Endothelial cell (in vitro differentiated cells): ENCODE results near the gene DHRS3. TPM values are rescaled to one million over a fixed set of nuclear protein-coding genes. Genes with fewer than 3 reads are reported as not detected.

ENCODE experiments used
- DNase-seq: peaks from one replicate; pipeline ENCODE4 v3.0.0; 2021; ENCODE audit warnings: low spot score
- H3K27ac Mint-ChIP-seq: one replicate; pipeline ENCODE4 v1.8.0; 2021; ENCODE audit warnings: mixed read lengths, inconsistent platforms; ENCODE audit not compliant: unreplicated experiment
- H3K27me3 Mint-ChIP-seq: one replicate; pipeline ENCODE4 v1.8.0; 2021; ENCODE audit warnings: mild to moderate bottlenecking, moderate library complexity, mixed read lengths, inconsistent platforms; ENCODE audit not compliant: unreplicated experiment
- H3K36me3 Mint-ChIP-seq: one replicate; pipeline ENCODE4 v1.8.0; 2021; ENCODE audit warnings: mild to moderate bottlenecking, low read depth, mixed read lengths, inconsistent platforms; ENCODE audit not compliant: unreplicated experiment
- H3K4me1 Mint-ChIP-seq: one replicate; pipeline ENCODE4 v1.8.0; 2021; ENCODE audit warnings: mild to moderate bottlenecking, mixed read lengths, inconsistent platforms; ENCODE audit not compliant: unreplicated experiment
- H3K4me3 Mint-ChIP-seq: one replicate; pipeline ENCODE4 v1.8.0; 2021; ENCODE audit warnings: mild to moderate bottlenecking, mixed read lengths, inconsistent platforms; ENCODE audit not compliant: unreplicated experiment
- H3K9me3 Mint-ChIP-seq: one replicate; pipeline ENCODE4 v1.8.0; 2021; ENCODE audit warnings: mixed read lengths, inconsistent platforms; ENCODE audit not compliant: unreplicated experiment
- CTCF ChIP-seq: fragments of 200-600 bp; sonication (generic); IDR thresholded peaks from one replicate; pipeline ENCODE4 v1.5.0; 2021; ENCODE audit warnings: antibody characterized with exemption; ENCODE audit not compliant: unreplicated experiment
- total RNA-seq: library from RNA; stranded (reverse); fragmentation: NEBNext Ultra II Directional; extraction: Animal tissue kit (Norgen Biotek cat#: 25700); gene quantifications from one replicate; pipeline ENCODE4 v1.2.1, GENCODE V29; 2021; ENCODE audit not compliant: unreplicated experiment

The DHRS3 gene
- total RNA-seq, 1 donor from 2014 or later = 5.7 TPM

- H3K9me3 Mint-ChIP-seq = no peaks in the 10 kb centered on the region
- H3K4me3 Mint-ChIP-seq = no peak overlapping the region
- no peak overlapping the region for H3K27ac Mint-ChIP-seq
- H3K36me3 Mint-ChIP-seq = peaks cover under 1% of the 10 kb centered on the region
- TF ChIP-seq CTCF = no peak
- peaks cover 2% of the 10 kb centered on the region for H3K4me1 Mint-ChIP-seq
- H3K27me3 Mint-ChIP-seq = peaks cover 2% of the 10 kb centered on the region
- no peak for DNase-seq
Observed at GRCh38 chr1:12634156-12634555, 16.1 kb upstream of the DHRS3 start.

GRCh38 chr1:12631571-12631970 is 13.6 kb upstream of the DHRS3 start:
- no peak for TF ChIP-seq CTCF
- DNase-seq = no peak
- Mint-ChIP-seq H3K4me3 (no peak overlapping the region), H3K27me3 (peaks cover 4% of the 10 kb centered on the region), H3K36me3 (no peaks in the 10 kb centered on the region), H3K9me3 (no peaks in the 10 kb centered on the region), H3K27ac (no peak overlapping the region), H3K4me1 (peaks cover 10% of the 10 kb centered on the region)

GRCh38 chr1:12630946-12631530 is 13.0 kb upstream of the DHRS3 start:
- Mint-ChIP-seq H3K27ac (no peak overlapping the region), H3K36me3 (no peaks in the 10 kb centered on the region), H3K4me1 (peaks cover 11% of the 10 kb centered on the region), H3K9me3 (no peaks in the 10 kb centered on the region), H3K4me3 (no peak overlapping the region), H3K27me3 (peaks cover 4% of the 10 kb centered on the region)
- no peak for DNase-seq
- no peak for TF ChIP-seq CTCF

GRCh38 chr1:12629985-12630760 is 12.2 kb upstream of the DHRS3 start:
- Mint-ChIP-seq H3K9me3 (no peaks in the 10 kb centered on the region), H3K27ac (no peak overlapping the region), H3K4me3 (no peak overlapping the region), H3K36me3 (no peaks in the 10 kb centered on the region), H3K27me3 (peaks cover 3% of the 10 kb centered on the region), H3K4me1 (peaks cover 11% of the 10 kb centered on the region)
- no peak for TF ChIP-seq CTCF
- DNase-seq = no peak

GRCh38 chr1:12629511-12629956 is 11.5 kb upstream of the DHRS3 start:
- TF ChIP-seq CTCF = no peak
- no peak for DNase-seq
- Mint-ChIP-seq H3K36me3 (no peaks in the 10 kb centered on the region), H3K27ac (no peak overlapping the region), H3K4me3 (no peak overlapping the region), H3K27me3 (peaks cover 3% of the 10 kb centered on the region), H3K4me1 (peaks cover 11% of the 10 kb centered on the region), H3K9me3 (no peaks in the 10 kb centered on the region)
